ENCODE measurements around the gene DDX19B. TPM values are rescaled to one million over a fixed set of nuclear protein-coding genes. Genes with fewer than 3 reads are reported as not detected.

DDX19B gene
- polyA plus RNA-seq, 3 donors: 29.2 to 33.0 (median 31.9) TPM

DNA sequence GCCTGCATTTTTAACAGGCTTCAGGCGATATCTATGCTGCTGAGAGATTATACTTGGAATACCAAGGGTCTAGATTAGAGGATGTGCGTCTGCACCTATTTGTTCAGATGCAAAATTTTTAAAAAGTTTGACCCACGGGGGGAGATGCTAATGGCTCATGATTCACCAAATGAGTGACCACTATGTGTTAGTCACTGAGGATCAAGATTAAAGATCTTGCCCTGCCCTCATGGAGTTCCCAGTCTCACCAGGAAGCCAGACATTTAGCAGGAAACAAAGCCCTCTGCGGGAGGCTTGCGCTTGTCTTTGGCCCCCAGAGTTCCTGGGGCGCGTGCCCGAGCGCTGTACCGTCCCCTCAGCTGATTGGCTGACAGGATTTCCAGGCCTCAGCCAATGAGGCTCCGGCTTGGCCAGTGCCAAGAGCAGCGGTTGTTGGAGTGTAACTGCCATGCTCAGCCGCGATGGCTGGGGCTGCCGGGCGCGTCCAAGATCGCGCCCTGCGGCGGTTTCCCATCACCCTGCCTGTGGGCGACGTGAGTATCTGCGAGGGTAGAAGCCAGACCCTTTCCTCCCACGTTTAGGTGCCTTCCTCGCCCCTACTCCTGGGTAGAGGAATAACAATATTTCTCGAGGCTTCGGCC is 4.5 kb upstream of the DDX19B start:
- H3K4me3 Mint-ChIP-seq: no peak overlapping the region

DNA sequence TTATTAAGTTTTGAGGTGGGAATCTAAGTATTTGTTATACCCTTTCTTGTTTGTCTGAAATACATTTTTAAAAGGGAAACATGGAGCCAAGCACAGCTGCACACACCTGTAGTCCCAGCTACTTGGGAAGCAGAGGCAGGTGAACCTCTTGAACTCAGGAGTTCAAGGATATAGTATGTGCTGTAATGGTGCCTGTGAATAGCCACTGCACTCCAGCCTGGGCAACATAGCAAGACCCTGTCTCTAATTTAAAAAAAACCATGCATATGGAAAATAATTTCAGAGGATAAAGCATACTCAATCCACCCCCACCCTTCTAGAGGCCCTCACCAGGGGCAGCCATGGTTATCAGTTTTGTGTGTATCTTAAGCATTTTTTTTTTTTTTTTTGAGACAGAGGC is 3.4 kb upstream of the DDX19B start:
- Histone ChIP-seq H3K4me3 (replicated peaks in 1 of 3; ENCODE audit: low read depth in 2 of 3, low read length in 3 of 3) (no peak overlapping the region), H4K20me1 (ENCODE audit: insufficient read depth, low read length) (no peaks in the 10 kb centered on the region), H3K27me3 (ENCODE audit: control insufficient read depth in 2 of 2, insufficient read depth in 2 of 2, low read length in 2 of 2) (no peaks in the 10 kb centered on the region), H3K27ac (ENCODE audit: low read depth in 1 of 2, low read length in 2 of 2) (no peak overlapping the region), H3K4me1 (ENCODE audit: control insufficient read depth in 1 of 2, insufficient read depth in 2 of 2, low read length in 2 of 2) (peaks cover 13 to 18% of the 10 kb centered on the region in 2 donors), H3K9me3 (replicated peaks in 1 of 2; ENCODE audit: control insufficient read depth in 1 of 2, insufficient read depth in 1 of 2, low read length in 2 of 2) (no peaks in the 10 kb centered on the region), H3K9ac (ENCODE audit: insufficient read depth, low read length, poor library complexity, severe bottlenecking) (no peak overlapping the region), H3K4me2 (replicated peaks; ENCODE audit: extremely low read depth, low read length, poor library complexity, severe bottlenecking) (no peak overlapping the region), H2AFZ (ENCODE audit: insufficient read depth, low read depth, low read length, poor library complexity, severe bottlenecking) (no peak overlapping the region), H3K79me2 (ENCODE audit: insufficient read depth, low read length) (peaks cover 21% of the 10 kb centered on the region), H3K36me3 (replicated peaks in 1 of 2; ENCODE audit: control insufficient read depth in 1 of 2, insufficient read depth in 2 of 2, low read length in 2 of 2) (no peaks in the 10 kb centered on the region)
- Mint-ChIP-seq H3K36me3 (peaks cover 0 to 3% of the 10 kb centered on the region in 2 donors), H3K9me3 (peaks cover 0 to 5% (median 0%) of the 10 kb centered on the region in 7 donors), H3K27me3 (ENCODE audit: low read depth in 3 of 3) (peaks cover 0 to 1% (median 0%) of the 10 kb centered on the region in 3 donors), H3K4me1 (peaks cover 20% of the 10 kb centered on the region), H3K27ac (no peak overlapping the region), H3K4me3 (no peak overlapping the region)
- intact Hi-C loops (cut with micrococcal nuclease): loop anchor here in 1 of 2 donors (10.0 kb wide), 1 partner anchor 49 kb away; the partner anchor contains the start of gene DDX19A
- TF ChIP-seq, protein P1, sequence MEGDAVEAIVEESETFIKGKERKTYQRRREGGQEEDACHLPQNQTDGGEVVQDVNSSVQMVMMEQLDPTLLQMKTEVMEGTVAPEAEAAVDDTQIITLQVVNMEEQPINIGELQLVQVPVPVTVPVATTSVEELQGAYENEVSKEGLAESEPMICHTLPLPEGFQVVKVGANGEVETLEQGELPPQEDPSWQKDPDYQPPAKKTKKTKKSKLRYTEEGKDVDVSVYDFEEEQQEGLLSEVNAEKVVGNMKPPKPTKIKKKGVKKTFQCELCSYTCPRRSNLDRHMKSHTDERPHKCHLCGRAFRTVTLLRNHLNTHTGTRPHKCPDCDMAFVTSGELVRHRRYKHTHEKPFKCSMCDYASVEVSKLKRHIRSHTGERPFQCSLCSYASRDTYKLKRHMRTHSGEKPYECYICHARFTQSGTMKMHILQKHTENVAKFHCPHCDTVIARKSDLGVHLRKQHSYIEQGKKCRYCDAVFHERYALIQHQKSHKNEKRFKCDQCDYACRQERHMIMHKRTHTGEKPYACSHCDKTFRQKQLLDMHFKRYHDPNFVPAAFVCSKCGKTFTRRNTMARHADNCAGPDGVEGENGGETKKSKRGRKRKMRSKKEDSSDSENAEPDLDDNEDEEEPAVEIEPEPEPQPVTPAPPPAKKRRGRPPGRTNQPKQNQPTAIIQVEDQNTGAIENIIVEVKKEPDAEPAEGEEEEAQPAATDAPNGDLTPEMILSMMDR (IDR thresholded peaks at IDR 0.05): no peak
- no peak for DNase-seq

More for the DNA sequence above, 4.5 kb upstream of the DDX19B start:
- no peak overlapping the region for H2AFZ ChIP-seq (ENCODE audit: insufficient read depth, low read depth, low read length, poor library complexity, severe bottlenecking)
- H3K4me3 ChIP-seq (replicated peaks in 1 of 3; ENCODE audit: low read depth in 2 of 3, low read length in 3 of 3): no peak overlapping the region
- peaks cover 0 to 4% (median 0%) of the 10 kb centered on the region in 7 donors for H3K9me3 Mint-ChIP-seq
- H3K27me3 ChIP-seq (ENCODE audit: control insufficient read depth in 2 of 2, insufficient read depth in 2 of 2, low read length in 2 of 2): no peaks in the 10 kb centered on the region
- DNase-seq: no peak
- no peak overlapping the region for H3K27ac ChIP-seq (ENCODE audit: low read depth in 1 of 2, low read length in 2 of 2)
- H3K9me3 ChIP-seq (replicated peaks in 1 of 2; ENCODE audit: control insufficient read depth in 1 of 2, insufficient read depth in 1 of 2, low read length in 2 of 2): no peaks in the 10 kb centered on the region
- H3K4me2 ChIP-seq (replicated peaks; ENCODE audit: extremely low read depth, low read length, poor library complexity, severe bottlenecking): no peak overlapping the region
- peak overlapping the region in 1 of 7 donors; percentile 30 for H3K27ac Mint-ChIP-seq
- H3K36me3 Mint-ChIP-seq: no peaks in the 10 kb centered on the region
- intact Hi-C loops (cut with micrococcal nuclease): loop anchor here in 1 of 2 donors (10.0 kb wide), 1 partner anchor 50 kb away; the partner anchor contains the start of gene DDX19A
- no peaks in the 10 kb centered on the region for H4K20me1 ChIP-seq (ENCODE audit: insufficient read depth, low read length)
- H3K4me1 ChIP-seq (ENCODE audit: control insufficient read depth in 1 of 2, insufficient read depth in 2 of 2, low read length in 2 of 2): peaks cover 9 to 10% of the 10 kb centered on the region in 2 donors
- WGBS (ENCODE audit: insufficient coverage): 96% methylated on average over 28 of the region's 28 CpGs
- TF ChIP-seq, protein P1 (IDR thresholded peaks at IDR 0.05): no peak
- no peak overlapping the region for H3K9ac ChIP-seq (ENCODE audit: insufficient read depth, low read length, poor library complexity, severe bottlenecking)
- H3K27me3 Mint-ChIP-seq (ENCODE audit: low read depth in 3 of 3): peaks cover 0 to 1% (median 0%) of the 10 kb centered on the region in 3 donors
- peaks cover 12% of the 10 kb centered on the region for H3K4me1 Mint-ChIP-seq
- no peaks in the 10 kb centered on the region for H3K36me3 ChIP-seq (replicated peaks in 1 of 2; ENCODE audit: control insufficient read depth in 1 of 2, insufficient read depth in 2 of 2, low read length in 2 of 2)
- peaks cover 9% of the 10 kb centered on the region for H3K79me2 ChIP-seq (ENCODE audit: insufficient read depth, low read length)
